AG20443 (cell line): ENCODE results near the gene MPP2.
"Not testable (repeated sequence)": the region's sequence is repeated elsewhere in the genome, so short reads cannot be mapped to it uniquely, and the experiment has no call there.

Experiments used
- DNase-seq: peaks from one replicate; pipeline ENCODE4 v3.0.0; 2012; ENCODE audit warnings: low spot score, mixed read lengths

MPP2 gene

GRCh38 chr17:43875476-43876147 is 31.7 kb downstream of the MPP2 start:
- no peak for DNase-seq

- no peak for DNase-seq
Observed at GRCh38 chr17:43874293-43874692, 33.0 kb downstream of the MPP2 start.

- DNase-seq, result no peak
Observed at GRCh38 chr17:43873815-43874214, 33.5 kb downstream of the MPP2 start.

GRCh38 chr17:43873091-43873490 is 34.2 kb downstream of the MPP2 start:
- DNase-seq, result no peak

- DNase-seq, result no peak
Observed at GRCh38 chr17:43871946-43872690, 35.2 kb downstream of the MPP2 start.

GRCh38 chr17:43869031-43869430 is 38.3 kb downstream of the MPP2 start:
- DNase-seq, result not testable (repeated sequence)

GRCh38 chr17:43868226-43868994 is 38.9 kb downstream of the MPP2 start:
- DNase-seq, result no peak

- DNase-seq, result no peak
Observed at GRCh38 chr17:43864161-43864984, 43.0 kb downstream of the MPP2 start.

- no peak for DNase-seq
Observed at GRCh38 chr17:43861960-43862359, 45.4 kb downstream of the MPP2 start.

- DNase-seq, result no peak
Observed at GRCh38 chr17:43860927-43861622, 46.3 kb downstream of the MPP2 start.

- DNase-seq, result no peak
Observed at GRCh38 chr17:43860077-43860725, 47.1 kb downstream of the MPP2 start.

GRCh38 chr17:43857957-43858600 is 49.3 kb downstream of the MPP2 start:
- no peak for DNase-seq

GRCh38 chr17:43857141-43857540 is 50.2 kb downstream of the MPP2 start:
- DNase-seq, result no peak

GRCh38 chr17:43856141-43856540 is 51.2 kb downstream of the MPP2 start:
- no peak for DNase-seq

GRCh38 chr17:43855061-43855460 is 52.3 kb downstream of the MPP2 start:
- DNase-seq, result no peak

- DNase-seq, result no peak
Observed at GRCh38 chr17:43854498-43854897, 52.8 kb downstream of the MPP2 start.

- DNase-seq, result no peak
Observed at GRCh38 chr17:43853546-43853945, 53.8 kb downstream of the MPP2 start.

- no peak for DNase-seq
Observed at GRCh38 chr17:43852571-43852970, 54.8 kb downstream of the MPP2 start.

GRCh38 chr17:43849116-43849515 is 58.2 kb downstream of the MPP2 start:
- DNase-seq, result no peak

- DNase-seq, result no peak
Observed at GRCh38 chr17:43848601-43849000, 58.7 kb downstream of the MPP2 start.
